K562 (cell line): ENCODE data around the gene KPTN. TPM values are rescaled to one million over a fixed set of nuclear protein-coding genes. Genes with fewer than 3 reads are reported as not detected.

ENCODE experiments used
- CEBPG ChIP-seq, 3 experiments: fragments of 200-800 bp in 1 of 3; sonication (Bioruptor generic) in 1 of 3; sonication (generic) in 1 of 3; formaldehyde crosslinking in 1 of 3; IDR thresholded peaks in 2 of 3; conservative IDR thresholded peaks in 1 of 3; 2 replicates each; pipeline versions ENCODE4 v1.6.1 to v1.8.0; 2016 to 2022; ENCODE audit warnings: missing compliant biosample characterization in 2 of 3, missing genetic modification characterization in 2 of 3, mild to moderate bottlenecking in 1 of 3, missing genetic modification reagents in 1 of 3
- EP400 ChIP-seq: fragments of 450-650 bp; IDR thresholded peaks from 2 replicates; pipeline ENCODE4 v1.6.1; 2017; ENCODE audit warnings: antibody characterized with exemption, mild to moderate bottlenecking, moderate library complexity
- HINFP ChIP-seq: fragments of 450-650 bp; conservative IDR thresholded peaks from 2 replicates; pipeline ENCODE4 v1.6.1; 2016; ENCODE audit warnings: missing genetic modification characterization, low read depth, mild to moderate bottlenecking, control low read depth, missing compliant biosample characterization
- HNRNPUL1 ChIP-seq: fragments of 200-400 bp; formaldehyde crosslinking; IDR thresholded peaks from 2 replicates; pipeline ENCODE4 v1.6.1; 2017; ENCODE audit warnings: low read length
- MLX ChIP-seq, 2 experiments: fragments of 450-650 bp in 1 of 2; sonication (generic) in 1 of 2; formaldehyde crosslinking; conservative IDR thresholded peaks; 2 replicates each; pipeline versions ENCODE4 v1.4.0 to v1.8.1; 2020 to 2022; ENCODE audit warnings: mild to moderate bottlenecking in 1 of 2, missing genetic modification reagents in 1 of 2
- NKRF ChIP-seq: fragments of 450-650 bp; IDR thresholded peaks from 2 replicates; pipeline ENCODE4 v1.6.1; 2016; ENCODE audit warnings: borderline replicate concordance
- PRMT5 ChIP-seq: sonication (generic); formaldehyde crosslinking; IDR thresholded peaks from 2 replicates; pipeline ENCODE4 v1.5.0; 2020; ENCODE audit warnings: missing genetic modification reagents
- REST ChIP-seq, 2 experiments: fragments of 450-650 bp; formaldehyde crosslinking in 1 of 2; IDR thresholded peaks; 2 replicates each; pipeline versions ENCODE4 v1.4.0 to v1.6.1; 2014 to 2020; ENCODE audit warnings: mild to moderate bottlenecking in 2 of 2, borderline replicate concordance in 1 of 2, low read depth in 1 of 2
- THAP7 ChIP-seq: fragments of 250-450 bp; sonication (Bioruptor Pico); IDR thresholded peaks from 2 replicates; pipeline ENCODE4 v1.5.0; 2021
- ZNF212 ChIP-seq: fragments of 450-650 bp; formaldehyde crosslinking; IDR thresholded peaks from 2 replicates; pipeline ENCODE4 v1.4.0; 2020; ENCODE audit warnings: mild to moderate bottlenecking
- ZNF232 ChIP-seq: sonication (generic); formaldehyde crosslinking; IDR thresholded peaks from 2 replicates; pipeline ENCODE4 v1.8.0; 2022; ENCODE audit warnings: mild to moderate bottlenecking, missing genetic modification reagents
- ZNF551 ChIP-seq: fragments of 250-450 bp; sonication (Bioruptor Pico); IDR thresholded peaks from 2 replicates; pipeline ENCODE4 v1.5.0; 2021; ENCODE audit warnings: mild to moderate bottlenecking, moderate library complexity
- polyA plus RNA-seq, 8 experiments: library from polyadenylated mRNA; depleted of rRNA in 4 of 8; stranded (reverse) in 5 of 8; unstranded in 3 of 8; fragments of >200 nt; fragmentation: Nextera tagmentation in 2 of 8; fragmentation: Illumina TruSeq in 1 of 8; extraction: Ambion mirVana in 2 of 8; extraction: Trizol in 1 of 8; gene quantifications; 2 replicates each; pipeline versions ENCODE4 v1.2.1 to v1.2.3, GENCODE V29; 2011 to 2014; ENCODE audit warnings: inconsistent platforms in 1 of 8, missing spikeins in 1 of 8
- total RNA-seq, 7 experiments: library from RNA; depleted of rRNA in 6 of 7; stranded (reverse); fragments of >200 nt in 6 of 7; fragmentation: Illumina TruSeq in 2 of 7; extraction: Trizol in 2 of 7; gene quantifications; 2 replicates each; pipeline versions ENCODE4 v1.2.1 to v1.2.3, GENCODE V29; 2011 to 2021; ENCODE audit warnings: low replicate concordance in 1 of 7

Gene KPTN
- total and polyA plus RNA-seq, 9 of the 15 experiments (the other 6 are each of a cell fraction or from before 2014, with no cell fraction given), result 0.56 to 18.2 (median 8.5) TPM

GRCh38 chr19:47471733-47472457, 12.1 kb downstream of the KPTN start, which contains the start of gene SLC8A2 (continued):
- TF ChIP-seq REST (IDR thresholded peaks at IDR 0.05; ENCODE audit: borderline replicate concordance) (peak; percentile 99), REST (CRISPR knock-in tag; IDR thresholded peaks at IDR 0.05; ENCODE audit: low read depth) (peak; percentile 97), EP400 (no peak), HNRNPUL1 (no peak), ZNF551 (CRISPR knock-in tag) (no peak), HINFP (tag) (no peak), CEBPG (CRISPR knock-in tag; IDR thresholded peaks at IDR 0.05) (0 out of 2 replicates have a peak, but pooled peaks have one; percentile 12), CEBPG (tag; conservative IDR thresholded peaks at IDR 0.05 in 1 of 2, IDR thresholded peaks at IDR 0.05 in 1 of 2) (no peak), THAP7 (CRISPR knock-in tag) (no peak), MLX (CRISPR knock-in tag; conservative IDR thresholded peaks at IDR 0.05) (no peak), PRMT5 (CRISPR knock-in tag) (peak; percentile 87; the same call in 1 of the 2 replicates), NKRF (peak; percentile 87), ZNF232 (CRISPR knock-in tag) (0 out of 2 replicates have a peak, but pooled peaks have one; percentile 67), ZNF212 (CRISPR knock-in tag) (no peak)
